ENCODE results near the gene MCCC2. TPM values are rescaled to one million over a fixed set of nuclear protein-coding genes. Genes with fewer than 3 reads are reported as not detected.
A peak's percentile ranks its signal among the peaks of the same experiment; 100 is the strongest.
"Not testable (repeated sequence)": the region's sequence is repeated elsewhere in the genome, so short reads cannot be mapped to it uniquely, and the experiment has no call there.

Gene MCCC2
- total RNA-seq, result 10 to 100 TPM; 37.3 to 50.3 (median 43.3) TPM

DNA sequence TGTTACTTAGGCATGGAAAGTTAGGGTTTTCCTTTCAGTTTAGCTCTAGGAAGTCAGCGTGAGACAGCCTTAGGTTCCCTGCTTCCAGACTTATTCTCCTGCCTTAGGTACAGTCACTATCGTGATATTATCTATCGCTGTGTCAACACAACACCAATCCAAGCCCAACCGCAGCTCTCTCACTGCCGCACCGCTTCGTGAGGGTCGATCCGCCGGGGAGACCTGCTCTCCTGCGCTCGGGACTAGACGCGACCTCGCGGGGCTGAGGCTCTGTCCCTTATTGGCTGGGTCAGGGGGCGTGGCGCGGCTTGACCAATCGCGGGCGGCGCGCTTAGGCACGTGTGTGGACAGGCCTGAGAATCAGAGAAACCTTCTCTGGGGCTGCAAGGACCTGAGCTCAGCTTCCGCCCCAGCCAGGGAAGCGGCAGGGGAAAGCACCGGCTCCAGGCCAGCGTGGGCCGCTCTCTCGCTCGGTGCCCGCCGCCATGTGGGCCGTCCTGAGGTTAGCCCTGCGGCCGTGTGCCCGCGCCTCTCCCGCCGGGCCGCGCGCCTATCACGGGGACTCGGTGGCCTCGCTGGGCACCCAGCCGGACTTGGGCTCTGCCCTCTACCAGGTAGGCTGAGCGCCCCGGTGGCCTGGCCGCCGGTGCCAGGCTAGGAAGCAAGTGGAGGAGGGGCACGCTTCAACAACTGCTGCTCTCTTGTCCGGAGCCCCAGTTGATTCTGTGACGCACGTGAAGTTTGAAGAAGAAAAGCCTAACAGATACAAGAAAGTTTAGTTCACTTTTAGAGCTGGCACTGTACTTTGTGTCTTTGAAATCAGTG is at the start of gene MCCC2:
TSS of gene MCCC2 (plus strand) at position 400 of the 825 bp plus-strand sequence. CDS start at position 486, 86 bp downstream.
- DNase-seq, result peak; percentile 99
- TF ChIP-seq, protein P1, sequence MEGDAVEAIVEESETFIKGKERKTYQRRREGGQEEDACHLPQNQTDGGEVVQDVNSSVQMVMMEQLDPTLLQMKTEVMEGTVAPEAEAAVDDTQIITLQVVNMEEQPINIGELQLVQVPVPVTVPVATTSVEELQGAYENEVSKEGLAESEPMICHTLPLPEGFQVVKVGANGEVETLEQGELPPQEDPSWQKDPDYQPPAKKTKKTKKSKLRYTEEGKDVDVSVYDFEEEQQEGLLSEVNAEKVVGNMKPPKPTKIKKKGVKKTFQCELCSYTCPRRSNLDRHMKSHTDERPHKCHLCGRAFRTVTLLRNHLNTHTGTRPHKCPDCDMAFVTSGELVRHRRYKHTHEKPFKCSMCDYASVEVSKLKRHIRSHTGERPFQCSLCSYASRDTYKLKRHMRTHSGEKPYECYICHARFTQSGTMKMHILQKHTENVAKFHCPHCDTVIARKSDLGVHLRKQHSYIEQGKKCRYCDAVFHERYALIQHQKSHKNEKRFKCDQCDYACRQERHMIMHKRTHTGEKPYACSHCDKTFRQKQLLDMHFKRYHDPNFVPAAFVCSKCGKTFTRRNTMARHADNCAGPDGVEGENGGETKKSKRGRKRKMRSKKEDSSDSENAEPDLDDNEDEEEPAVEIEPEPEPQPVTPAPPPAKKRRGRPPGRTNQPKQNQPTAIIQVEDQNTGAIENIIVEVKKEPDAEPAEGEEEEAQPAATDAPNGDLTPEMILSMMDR (IDR thresholded peaks at IDR 0.05), result peak in 1 of 6 experiments; percentile 10
- peak; percentile 80 to 81 for TF ChIP-seq POLR2A (IDR thresholded peaks at IDR 0.05)
- no peaks in the 10 kb centered on the region for H3K9me3 ChIP-seq
- peak within 1 kb of the TSS; percentile 50 to 83 (median 72) for H3K4me3 ChIP-seq
- no peaks in the 10 kb centered on the region for H3K27me3 ChIP-seq
- H3K27ac ChIP-seq, result peak within 1 kb of the TSS; percentile 74 to 93 (median 83)
- peaks cover 0 to 9% (median 3%) of the 10 kb centered on the region in 4 donors for H3K4me1 ChIP-seq
- H3K36me3 ChIP-seq, result no peaks in the 10 kb centered on the region

DNA sequence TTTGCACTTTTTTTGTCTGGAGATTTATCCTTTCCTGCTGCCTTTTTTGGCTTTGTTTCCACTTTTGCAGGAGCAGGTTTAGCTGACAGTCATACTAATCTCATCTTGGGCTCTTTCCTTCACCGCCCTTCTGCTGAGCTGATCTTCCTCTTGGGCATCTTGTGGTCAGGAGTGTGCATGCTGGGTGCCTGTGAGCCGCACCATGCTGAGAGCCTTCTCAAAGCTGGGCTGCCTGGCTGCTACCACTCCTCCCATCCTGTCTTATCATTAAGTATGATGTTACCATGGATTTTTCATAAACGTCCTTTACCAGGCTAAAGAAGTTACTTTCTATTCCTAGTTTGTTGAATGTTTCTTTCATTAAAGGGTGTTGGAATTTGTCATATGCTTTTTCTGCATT is 49.5 kb upstream of the MCCC2 start:
- no peak overlapping the region for H3K4me3 ChIP-seq
- TF ChIP-seq POLR2A (IDR thresholded peaks at IDR 0.05), result no peak
- TF ChIP-seq, protein P1 (IDR thresholded peaks at IDR 0.05), result no peak
- H3K36me3 ChIP-seq, result peaks cover 0 to 57% (median under 1%) of the 10 kb centered on the region in 3 donors
- no peaks in the 10 kb centered on the region for H3K4me1 ChIP-seq
- DNase-seq, result no peak
- no peaks in the 10 kb centered on the region for H3K27me3 ChIP-seq
- H3K27ac ChIP-seq, result no peak overlapping the region
- H3K9me3 ChIP-seq, result no peaks in the 10 kb centered on the region

DNA sequence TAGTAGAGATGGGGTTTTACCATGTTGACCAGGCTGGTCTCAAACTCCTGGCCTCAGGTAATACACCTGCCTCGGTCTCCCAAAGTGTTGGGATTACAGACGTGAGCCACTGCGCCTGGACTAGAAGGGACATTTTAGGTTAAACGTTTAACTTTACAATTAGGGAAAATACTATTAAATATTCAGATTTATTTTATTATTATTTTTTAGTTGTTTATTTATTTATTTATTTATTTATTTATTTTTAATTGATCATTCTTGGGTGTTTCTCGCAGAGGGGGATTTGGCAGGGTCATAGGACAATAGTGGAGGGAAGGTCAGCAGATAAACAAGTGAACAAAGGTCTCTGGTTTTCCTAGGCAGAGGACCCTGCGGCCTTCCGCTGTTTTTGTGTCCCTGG is 36.3 kb upstream of the MCCC2 start:
- DNase-seq, H3K27ac ChIP-seq, H3K4me1 ChIP-seq, H3K27me3 ChIP-seq, H3K4me3 ChIP-seq, H3K9me3 ChIP-seq: not testable (repeated sequence)
- peaks cover 0 to 78% (median 0%) of the 10 kb centered on the region in 3 donors for H3K36me3 ChIP-seq

DNA sequence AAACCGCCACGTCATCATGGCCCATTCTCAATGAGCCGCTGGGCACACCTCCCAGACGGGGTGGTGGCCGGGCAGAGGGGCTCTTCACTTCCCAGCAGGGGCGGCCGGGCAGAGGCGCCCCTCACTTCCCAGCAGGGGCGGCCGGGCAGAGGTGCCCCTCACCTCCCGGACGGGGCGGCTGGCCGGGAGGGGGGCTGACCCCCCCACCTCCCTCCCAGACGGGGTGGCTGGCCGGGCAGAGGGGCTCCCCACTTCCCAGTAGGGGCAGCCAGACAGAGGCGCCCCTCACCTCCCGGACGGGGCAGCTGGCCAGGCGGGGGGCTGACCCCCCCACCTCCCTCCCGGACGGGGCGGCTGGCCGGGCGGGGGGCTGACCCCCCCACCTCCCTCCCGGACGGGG is 35.6 kb upstream of the MCCC2 start:
- peaks cover 0 to 80% (median 0%) of the 10 kb centered on the region in 3 donors for H3K36me3 ChIP-seq
- not testable (repeated sequence) for H3K27me3 ChIP-seq, H3K4me3 ChIP-seq, DNase-seq, H3K9me3 ChIP-seq, H3K4me1 ChIP-seq, H3K27ac ChIP-seq

DNA sequence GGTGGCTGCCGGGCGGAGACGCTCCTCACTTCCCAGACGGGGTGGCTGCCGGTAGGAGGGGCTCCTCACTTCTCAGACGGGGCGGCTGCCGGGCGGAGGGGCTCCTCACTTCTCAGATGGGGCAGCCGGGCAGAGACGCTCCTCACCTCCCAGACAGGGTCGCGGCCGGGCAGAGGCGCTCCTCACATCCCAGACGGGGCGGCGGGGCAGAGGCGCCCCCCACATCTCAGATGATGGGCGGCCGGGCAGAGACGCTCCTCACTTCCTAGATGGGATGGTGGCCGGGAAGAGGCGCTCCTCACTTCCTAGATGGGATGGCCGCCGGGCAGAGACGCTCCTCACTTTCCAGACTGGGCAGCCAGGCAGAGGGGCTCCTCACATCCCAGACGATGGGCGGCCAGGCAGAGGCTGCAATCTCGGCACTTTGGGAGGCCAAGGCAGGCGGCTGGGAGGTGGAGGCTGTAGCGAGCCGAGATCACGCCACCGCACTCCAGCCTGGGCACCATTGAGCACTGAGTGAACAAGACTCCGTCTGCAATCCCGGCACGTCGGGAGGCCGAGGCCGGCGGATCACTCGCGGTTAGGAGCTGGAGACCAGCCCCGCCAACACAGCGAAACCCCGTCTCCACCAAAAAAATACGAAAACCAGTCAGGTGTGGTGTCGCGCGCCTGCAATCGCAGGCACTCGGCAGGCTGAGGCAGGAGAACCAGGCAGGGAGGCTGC is 35.0 kb upstream of the MCCC2 start:
- not testable (repeated sequence) for H3K4me3 ChIP-seq, H3K27ac ChIP-seq, H3K27me3 ChIP-seq, DNase-seq, H3K9me3 ChIP-seq, H3K4me1 ChIP-seq
- H3K36me3 ChIP-seq, result peaks cover 0 to 80% (median 0%) of the 10 kb centered on the region in 3 donors

DNA sequence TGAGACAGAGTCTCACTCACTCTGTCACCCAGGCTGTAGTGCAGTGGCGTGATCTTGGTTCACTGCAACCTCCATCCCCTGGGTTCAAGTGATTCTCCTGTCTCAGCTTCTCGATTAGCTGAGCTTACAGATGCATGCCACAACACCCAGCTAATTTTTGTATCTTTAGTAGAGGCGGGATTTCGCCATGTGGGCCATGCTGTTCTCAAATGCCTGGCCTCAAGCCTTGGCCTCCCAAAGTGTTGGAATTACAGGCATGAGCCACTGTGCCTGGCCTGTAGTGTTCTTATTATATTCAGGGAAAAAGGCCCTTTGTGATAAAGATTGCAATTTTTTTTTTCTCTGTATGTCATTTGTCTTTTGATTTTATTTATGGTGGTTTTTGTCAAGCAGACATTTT is 24.0 kb upstream of the MCCC2 start:
- no peaks in the 10 kb centered on the region for H3K9me3 ChIP-seq
- H3K27me3 ChIP-seq, result no peaks in the 10 kb centered on the region
- no peak for TF ChIP-seq POLR2A (IDR thresholded peaks at IDR 0.05)
- TF ChIP-seq, protein P1 (IDR thresholded peaks at IDR 0.05), result no peak
- no peak for DNase-seq
- peaks cover 0 to 63% (median 0%) of the 10 kb centered on the region in 3 donors for H3K36me3 ChIP-seq
- H3K4me3 ChIP-seq, result no peak overlapping the region
- no peak overlapping the region for H3K27ac ChIP-seq
- no peaks in the 10 kb centered on the region for H3K4me1 ChIP-seq

DNA sequence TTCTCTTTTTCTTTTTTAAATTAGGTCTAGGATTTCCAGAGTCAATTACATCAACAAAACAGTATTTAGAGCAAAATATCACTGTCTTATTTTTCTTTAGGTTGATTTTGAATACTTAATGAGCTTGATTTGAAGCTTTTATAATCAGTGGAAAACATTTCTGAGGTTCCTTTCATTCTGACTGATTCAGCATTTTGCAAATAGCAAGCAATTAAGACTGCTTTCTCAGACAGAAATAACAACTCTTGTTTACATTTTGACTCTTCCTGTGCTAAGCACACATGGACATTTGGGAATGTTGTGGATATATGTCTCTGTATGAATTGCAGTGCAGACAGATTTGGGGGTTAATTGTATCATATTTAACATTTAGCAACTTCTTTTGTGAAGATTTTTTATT is 22.2 kb upstream of the MCCC2 start:
- no peaks in the 10 kb centered on the region for H3K27me3 ChIP-seq
- H3K27ac ChIP-seq, result no peak overlapping the region
- TF ChIP-seq, protein P1 (IDR thresholded peaks at IDR 0.05), result no peak
- no peak for TF ChIP-seq POLR2A (IDR thresholded peaks at IDR 0.05)
- H3K36me3 ChIP-seq, result peaks cover 0 to 50% (median 0%) of the 10 kb centered on the region in 3 donors
- DNase-seq, result no peak
- H3K9me3 ChIP-seq, result no peaks in the 10 kb centered on the region
- H3K4me1 ChIP-seq, result no peaks in the 10 kb centered on the region
- H3K4me3 ChIP-seq, result no peak overlapping the region
